T-cell (primary cell): ENCODE measurements around the gene SMAD6. TPM values are rescaled to one million over a fixed set of nuclear protein-coding genes. Genes with fewer than 3 reads are reported as not detected.
"Not testable (repeated sequence)": the region's sequence is repeated elsewhere in the genome, so short reads cannot be mapped to it uniquely, and the experiment has no call there.

Experiments
- ATAC-seq, 4 experiments: fragments of 200-7000 bp in 3 of 4; fragments of 150-1000 bp in 1 of 4; cut with Tn5 transposase; replicated peaks in 1 of 4; 1 replicate in 3 of 4; 2 replicates in 1 of 4; pipeline ENCODE4 v1.10.0; 2021; ENCODE audit warnings: moderate library complexity in 3 of 4, mild to moderate bottlenecking in 2 of 4, moderate number of reproducible peaks in 1 of 4
- CTCF ChIA-PET, 2 donors: fragments of 300-600 bp; sonication (Branson Sonifier 250); formaldehyde crosslinking; loops; one replicate each; lab custom pipeline; 2022; ENCODE audit warnings: antibody characterized with exemption in 2 of 2; lab: Charles Lee
- POLR2A ChIA-PET, 2 donors: fragments of 300-600 bp; sonication (Branson Sonifier 250); formaldehyde crosslinking; loops; one replicate each; lab custom pipeline; 2022; ENCODE audit warnings: antibody characterized with exemption in 2 of 2; lab: Charles Lee
- DNase-seq, 35 experiments: peaks; one replicate each; pipeline versions ENCODE4 v3.0.0 to v3.0.0-alpha.2; 2013 to 2023
- H3K27ac ChIP-seq: one replicate; pipeline ENCODE4 v1.5.1; 2013; ENCODE audit warnings: low read length
- H3K27me3 ChIP-seq, 2 experiments: replicated peaks in 1 of 2; 1 replicate in 1 of 2; 2 replicates in 1 of 2; pipeline versions ENCODE4 v1.6.1 to v1.7.0; 2013; ENCODE audit warnings: low read length in 1 of 2, mixed read lengths in 1 of 2; ENCODE audit not compliant: control insufficient read depth in 2 of 2, insufficient read depth in 2 of 2; ENCODE audit errors: extremely low read depth in 1 of 2
- H3K36me3 ChIP-seq, 2 donors: 1 replicate in 1 of 2; 2 replicates in 1 of 2; pipeline versions ENCODE4 v1.6.1 to v1.7.0; 2013; ENCODE audit warnings: low read length in 1 of 2; ENCODE audit not compliant: control insufficient read depth in 2 of 2, insufficient read depth in 1 of 2; ENCODE audit errors: extremely low read depth in 1 of 2
- H3K4me1 ChIP-seq, 2 experiments: 1 replicate in 1 of 2; 2 replicates in 1 of 2; pipeline versions ENCODE4 v1.6.1 to v1.7.0; 2013; ENCODE audit warnings: low read length in 2 of 2, mixed read lengths in 1 of 2; ENCODE audit not compliant: insufficient read depth in 2 of 2, control insufficient read depth in 1 of 2; ENCODE audit errors: extremely low read depth in 1 of 2
- H3K4me3 ChIP-seq, 2 donors: 1 replicate in 1 of 2; 2 replicates in 1 of 2; pipeline versions ENCODE4 v1.5.1 to v1.7.0; 2013; ENCODE audit warnings: mild to moderate bottlenecking in 2 of 2, low read length in 1 of 2, moderate library complexity in 1 of 2; ENCODE audit not compliant: control insufficient read depth in 1 of 2; ENCODE audit errors: extremely low read depth in 1 of 2
- H3K9me3 ChIP-seq: 2 replicates; pipeline ENCODE4 v1.7.0; 2013
- H3K27ac Mint-ChIP-seq, 2 donors: one replicate each; pipeline ENCODE4 v1.8.0; 2020 to 2021; ENCODE audit warnings: mild to moderate bottlenecking in 2 of 2, mixed read lengths in 2 of 2
- H3K27me3 Mint-ChIP-seq, 2 donors: one replicate each; pipeline ENCODE4 v1.8.0; 2021 to 2022; ENCODE audit warnings: mixed read lengths in 2 of 2
- H3K36me3 Mint-ChIP-seq: one replicate; pipeline ENCODE4 v1.8.0; 2021; ENCODE audit warnings: mixed read lengths
- H3K4me1 Mint-ChIP-seq, 3 donors: one replicate each; pipeline ENCODE4 v1.8.0; 2020 to 2022; ENCODE audit warnings: mixed read lengths in 3 of 3, mild to moderate bottlenecking in 1 of 3
- H3K4me3 Mint-ChIP-seq, 3 donors: one replicate each; pipeline ENCODE4 v1.8.0; 2020 to 2022; ENCODE audit warnings: mild to moderate bottlenecking in 3 of 3, mixed read lengths in 3 of 3, moderate library complexity in 3 of 3
- H3K9me3 Mint-ChIP-seq, 3 donors: one replicate each; pipeline ENCODE4 v1.8.0; 2020 to 2022; ENCODE audit warnings: mixed read lengths in 3 of 3
- WGBS: methylation state at CpG from one replicate; pipeline ENCODE4 v1.1.5; 2013; ENCODE audit warnings: missing lambda C conversion rate; ENCODE audit not compliant: insufficient coverage; 5-methylcytosine and 5-hydroxymethylcytosine counted together
- total RNA-seq, 35 experiments: library from RNA in 6 of 35; stranded (reverse) in 6 of 35; fragments of 120-200 nt in 1 of 35; gene quantifications; one replicate each; pipeline versions ENCODE4 v1.2.1 to v1.2.4 and lab custom pipeline; 2013 to 2026

The SMAD6 gene
- total RNA-seq, 5 donors from 2014 or later (not counting 1 experiment from before 2014, with no cell fraction given): 0.13 to 0.55 (median 0.33) TPM

DNA sequence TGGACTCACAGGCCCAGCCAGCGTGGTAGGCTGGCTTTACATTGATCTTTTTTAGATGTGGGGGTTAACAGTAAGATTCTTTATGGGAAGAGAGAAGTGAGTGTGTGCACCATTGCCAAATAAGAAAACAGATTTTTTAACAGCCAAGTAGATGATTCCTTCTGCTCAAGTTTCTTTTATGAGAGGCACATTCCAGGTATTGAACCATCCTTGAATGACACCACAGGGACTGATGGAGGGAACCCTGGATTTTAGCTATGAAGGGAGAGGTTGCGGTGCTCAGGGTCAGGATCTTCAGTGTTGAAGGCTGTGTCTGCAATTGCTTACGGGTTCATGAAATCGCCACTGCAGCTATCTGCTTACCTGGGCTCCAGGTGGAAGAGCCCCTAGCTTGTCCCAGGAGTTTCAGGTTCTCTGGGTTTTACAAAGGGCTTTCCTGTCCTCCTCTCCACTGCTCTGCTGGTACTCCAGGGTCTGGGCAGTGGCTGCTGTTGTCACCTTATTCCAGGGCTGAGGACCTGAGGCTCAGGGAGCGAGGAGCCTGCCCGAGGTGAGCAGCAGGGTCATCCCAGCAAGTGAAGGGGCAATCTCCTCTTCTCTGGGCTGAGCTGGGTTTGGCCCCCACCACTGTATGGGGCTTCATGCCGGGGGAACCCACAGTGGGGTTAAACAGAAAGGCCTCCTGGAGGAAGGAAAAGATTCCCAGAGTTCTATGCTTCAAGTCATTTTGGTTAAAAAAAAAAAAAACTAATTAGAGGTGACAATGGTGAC lies 53.4 kb downstream of the SMAD6 start:
- peaks cover 9 to 12% (median 10%) of the 10 kb centered on the region in 3 donors for H3K4me1 Mint-ChIP-seq
- DNase-seq (no peak), ATAC-seq (no peak)
- no peak overlapping the region for H3K27ac Mint-ChIP-seq
- Histone ChIP-seq H3K27me3 (peaks cover 0 to 38% of the 10 kb centered on the region in 2 experiments), H3K4me1 (peaks cover 4 to 14% of the 10 kb centered on the region in 2 experiments), H3K4me3 (no peak overlapping the region), H3K36me3 (no peaks in the 10 kb centered on the region), H3K27ac (no peak overlapping the region), H3K9me3 (no peaks in the 10 kb centered on the region)
- H3K36me3 Mint-ChIP-seq: no peaks in the 10 kb centered on the region
- peaks cover 4 to 13% of the 10 kb centered on the region in 2 donors for H3K27me3 Mint-ChIP-seq
- H3K9me3 Mint-ChIP-seq: peaks cover 0 to 9% (median 6%) of the 10 kb centered on the region in 3 donors
- CTCF ChIA-PET: interaction anchor here in 1 of 2 donors (0.7 kb wide), 1 partner anchor 1861 kb away, joined by 3 read pairs; no protein-coding TSS in a partner anchor
- no peak overlapping the region for H3K4me3 Mint-ChIP-seq
- 77% methylated on average over 7 of the region's 7 CpGs for WGBS
- POLR2A ChIA-PET: no interaction called here

DNA sequence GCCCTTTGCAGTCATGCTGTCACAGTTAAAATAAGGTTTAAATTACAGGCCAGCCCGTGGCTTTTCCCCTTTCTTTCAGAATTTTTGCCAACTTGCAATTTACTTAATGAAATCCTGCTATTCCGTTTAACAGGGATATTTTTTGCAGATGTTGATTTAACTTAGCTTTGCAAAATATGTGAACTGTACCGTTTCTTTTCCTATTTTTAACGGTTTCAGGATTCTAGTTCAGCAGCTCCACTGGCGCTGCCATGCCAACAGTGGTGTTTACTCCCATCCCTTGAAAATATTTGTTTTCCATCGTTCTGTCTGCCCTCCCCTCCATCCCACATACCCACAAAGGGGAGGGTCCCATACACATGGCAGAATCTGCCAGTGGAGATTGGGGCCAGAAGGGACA lies 54.3 kb downstream of the SMAD6 start:
- H3K9me3 Mint-ChIP-seq: peaks cover 0 to 9% (median 6%) of the 10 kb centered on the region in 3 donors
- no peak overlapping the region for H3K4me3 Mint-ChIP-seq
- DNase-seq: no peak
- Histone ChIP-seq H3K27ac (no peak overlapping the region), H3K9me3 (no peaks in the 10 kb centered on the region), H3K4me3 (no peak overlapping the region), H3K27me3 (peaks cover 0 to 45% of the 10 kb centered on the region in 2 experiments), H3K36me3 (no peaks in the 10 kb centered on the region), H3K4me1 (peaks cover 4 to 12% of the 10 kb centered on the region in 2 experiments)
- peaks cover 9 to 11% (median 10%) of the 10 kb centered on the region in 3 donors for H3K4me1 Mint-ChIP-seq
- ChIA-PET CTCF (interaction anchor here in 1 of 2 donors (0.7 kb wide), 1 partner anchor 1860 kb away, joined by 3 read pairs; no protein-coding TSS in a partner anchor), POLR2A (interaction anchor here in 1 of 2 donors (0.6 kb wide), 1 partner anchor 94 kb away, joined by 3 read pairs; no protein-coding TSS in a partner anchor)
- ATAC-seq: no peak
- H3K36me3 Mint-ChIP-seq: no peaks in the 10 kb centered on the region
- no peak overlapping the region for H3K27ac Mint-ChIP-seq
- H3K27me3 Mint-ChIP-seq: peaks cover 4 to 13% of the 10 kb centered on the region in 2 donors
- WGBS: no CpG with 5 or more reads among the region's 6 CpGs

DNA sequence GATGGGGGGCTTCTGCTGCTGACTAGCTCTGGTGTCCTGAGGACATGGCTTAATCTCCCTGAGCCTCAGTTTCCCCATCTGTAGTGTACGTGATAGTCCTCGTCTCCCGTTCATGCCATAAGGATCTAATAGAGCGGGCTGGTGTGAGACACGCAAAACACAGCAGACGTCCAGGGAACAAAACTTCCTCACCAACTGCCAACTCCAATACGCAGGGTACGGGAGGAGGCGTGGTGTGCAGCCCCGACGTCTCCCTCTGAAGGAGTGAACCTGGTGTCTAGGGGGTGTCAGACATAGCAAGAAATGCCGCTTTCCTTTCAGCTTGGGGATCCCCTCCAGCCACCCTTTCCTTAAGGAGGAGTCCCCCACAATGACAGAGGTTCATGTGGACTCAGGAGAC lies 55.0 kb downstream of the SMAD6 start:
- H3K9me3 Mint-ChIP-seq: peaks cover 0 to 9% (median 6%) of the 10 kb centered on the region in 3 donors
- ATAC-seq (no peak), DNase-seq (no peak)
- no peak overlapping the region for H3K27ac Mint-ChIP-seq
- H3K27ac ChIP-seq: no peak overlapping the region
- POLR2A ChIA-PET: interaction anchor here in 1 of 2 donors (0.6 kb wide), 1 partner anchor 93 kb away, joined by 3 read pairs; no protein-coding TSS in a partner anchor
- no peaks in the 10 kb centered on the region for H3K36me3 ChIP-seq
- H3K4me1 ChIP-seq: peaks cover 0 to 5% of the 10 kb centered on the region in 2 experiments
- CTCF ChIA-PET: no interaction called here
- H3K9me3 ChIP-seq: no peaks in the 10 kb centered on the region
- no peak overlapping the region for H3K4me3 ChIP-seq
- WGBS: 100% methylated on average over 4 of the region's 12 CpGs
- H3K36me3 Mint-ChIP-seq: no peaks in the 10 kb centered on the region
- H3K27me3 Mint-ChIP-seq: peaks cover 4 to 20% of the 10 kb centered on the region in 2 donors
- H3K4me3 Mint-ChIP-seq: no peak overlapping the region
- peaks cover 3 to 4% (median 3%) of the 10 kb centered on the region in 3 donors for H3K4me1 Mint-ChIP-seq
- H3K27me3 ChIP-seq: peaks cover 0 to 51% of the 10 kb centered on the region in 2 experiments

DNA sequence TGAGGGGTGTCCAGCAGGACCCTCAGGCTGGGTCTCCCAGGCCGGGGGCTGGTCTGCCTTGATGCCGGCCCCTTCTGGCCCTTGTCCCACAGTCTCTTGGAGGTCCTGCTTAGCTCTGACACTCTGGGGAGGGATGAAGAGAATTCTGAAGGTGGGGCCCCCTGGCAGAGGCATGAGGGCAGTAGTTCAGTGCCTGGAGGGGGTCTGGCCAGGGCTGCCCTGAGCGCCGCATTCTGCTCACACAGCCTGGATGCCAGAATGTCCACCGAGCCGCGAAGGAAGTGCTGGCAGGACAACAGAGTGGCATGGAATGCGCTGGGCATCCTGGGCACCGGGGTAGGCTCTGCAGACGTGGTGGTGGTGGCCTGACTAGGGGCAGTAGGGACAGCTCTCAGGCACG lies 55.5 kb downstream of the SMAD6 start:
- Histone ChIP-seq H3K27me3 (peaks cover 0 to 56% of the 10 kb centered on the region in 2 experiments), H3K36me3 (no peaks in the 10 kb centered on the region), H3K4me1 (no peaks in the 10 kb centered on the region), H3K4me3 (no peak overlapping the region), H3K27ac (no peak overlapping the region), H3K9me3 (no peaks in the 10 kb centered on the region)
- DNase-seq (no peak), ATAC-seq (no peak)
- Mint-ChIP-seq H3K4me1 (no peaks in the 10 kb centered on the region), H3K27ac (no peak overlapping the region), H3K27me3 (peaks cover 4 to 24% of the 10 kb centered on the region in 2 donors), H3K9me3 (peaks cover 0 to 9% (median 6%) of the 10 kb centered on the region in 3 donors), H3K4me3 (no peak overlapping the region), H3K36me3 (no peaks in the 10 kb centered on the region)
- ChIA-PET CTCF (no interaction called here), POLR2A (no interaction called here)
- WGBS: 90% methylated on average over 10 of the region's 11 CpGs

DNA sequence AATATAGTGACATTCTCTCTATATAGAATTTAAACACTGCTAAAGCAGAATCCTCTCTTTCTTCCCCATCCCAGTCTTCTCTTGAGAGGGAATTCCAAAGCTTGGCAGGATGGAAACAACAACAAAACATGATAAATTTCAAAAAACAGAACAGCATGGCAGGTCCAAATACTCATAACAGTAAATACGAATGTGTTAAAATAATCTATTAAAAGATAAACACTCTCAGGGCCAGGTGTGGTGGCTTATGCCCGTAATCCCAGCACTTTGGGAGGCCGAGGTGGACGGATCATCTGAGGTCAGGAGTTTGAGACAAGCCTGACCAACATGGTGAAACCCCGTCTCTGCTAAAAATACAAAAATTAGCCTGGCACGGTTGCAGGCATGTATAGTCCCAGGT lies 56.2 kb downstream of the SMAD6 start:
- CTCF ChIA-PET, H3K4me3 ChIP-seq, H3K27ac Mint-ChIP-seq, H3K9me3 Mint-ChIP-seq, POLR2A ChIA-PET, H3K36me3 Mint-ChIP-seq, H3K27ac ChIP-seq, H3K9me3 ChIP-seq, ATAC-seq, H3K36me3 ChIP-seq, DNase-seq, H3K4me3 Mint-ChIP-seq, H3K4me1 ChIP-seq, H3K4me1 Mint-ChIP-seq: not testable (repeated sequence)
- H3K27me3 ChIP-seq: peaks cover 0 to 59% of the 10 kb centered on the region in 2 experiments
- WGBS: 75% methylated on average over 5 of the region's 6 CpGs
- H3K27me3 Mint-ChIP-seq: peaks cover 9 to 29% of the 10 kb centered on the region in 2 donors

DNA sequence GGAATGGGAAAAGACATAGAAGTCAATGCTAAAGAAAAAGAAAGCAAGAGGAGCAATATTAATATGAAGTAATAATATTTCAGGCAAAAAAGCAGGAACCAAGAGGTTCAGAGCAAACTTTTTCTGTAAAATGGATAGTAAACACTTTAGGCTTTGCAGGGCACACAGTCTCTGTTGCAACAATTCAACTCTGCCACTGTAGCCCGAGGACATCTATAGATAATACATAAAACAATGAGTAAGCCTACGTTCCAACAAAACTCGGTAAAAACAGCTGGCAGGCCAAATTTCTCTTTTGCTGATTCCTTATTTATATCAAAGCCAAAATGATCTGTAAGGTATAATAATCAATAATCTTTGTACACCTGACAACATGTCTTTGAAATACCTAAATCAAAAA lies 56.8 kb downstream of the SMAD6 start:
- ATAC-seq (no peak), DNase-seq (no peak)
- no peaks in the 10 kb centered on the region for H3K4me1 ChIP-seq
- H3K36me3 ChIP-seq: no peaks in the 10 kb centered on the region
- Mint-ChIP-seq H3K27me3 (peaks cover 9 to 34% of the 10 kb centered on the region in 2 donors), H3K36me3 (no peaks in the 10 kb centered on the region), H3K9me3 (peaks cover 0 to 9% (median 6%) of the 10 kb centered on the region in 3 donors), H3K4me3 (no peak overlapping the region), H3K27ac (no peak overlapping the region), H3K4me1 (no peaks in the 10 kb centered on the region)
- no peak overlapping the region for H3K27ac ChIP-seq
- ChIA-PET POLR2A (no interaction called here), CTCF (no interaction called here)
- H3K4me3 ChIP-seq: no peak overlapping the region
- H3K9me3 ChIP-seq: no peaks in the 10 kb centered on the region
- WGBS: no CpG with 5 or more reads among the region's 3 CpGs
- H3K27me3 ChIP-seq: peaks cover 0 to 61% of the 10 kb centered on the region in 2 experiments
